Measurements from ENCODE around the gene ZDHHC11B.

- TF ChIP-seq GABPB1 (CRISPR knock-in tag; IDR thresholded peaks at IDR 0.05): no peak
- no peak for TF ChIP-seq SKIL (CRISPR knock-in tag; IDR thresholded peaks at IDR 0.05; ENCODE audit: borderline replicate concordance)
- TF ChIP-seq HDAC6 (IDR thresholded peaks at IDR 0.05; ENCODE audit: low read depth, low read length): no peak
- TF ChIP-seq POLR2A (IDR thresholded peaks at IDR 0.05; ENCODE audit: insufficient read depth in 1 of 2, low read depth in 2 of 2, low read length in 2 of 2): no peak
Measured at GRCh38 chr5:759781-760362, 24.7 kb downstream of the ZDHHC11B start.
